Umbilical cord (tissue), 2 donors: ENCODE measurements around the gene RAPGEF6. TPM values are rescaled to one million over a fixed set of nuclear protein-coding genes. Genes with fewer than 3 reads are reported as not detected.
"Not testable (repeated sequence)": the region's sequence is repeated elsewhere in the genome, so short reads cannot be mapped to it uniquely, and the experiment has no call there.

Experiments used
- DNase-seq: peaks from one replicate; pipeline ENCODE4 v3.0.0-alpha.2; 2015; ENCODE audit warnings: low spot score
- total RNA-seq: library from RNA; depleted of rRNA; stranded (reverse); fragments of >200 nt; gene quantifications from one replicate; pipeline ENCODE4 v1.2.3, GENCODE V29; 2014; ENCODE audit warnings: low replicate concordance; ENCODE audit not compliant: insufficient read depth

Gene RAPGEF6
- total RNA-seq, 1 donor from 2014 or later: 45.7 TPM

DNA sequence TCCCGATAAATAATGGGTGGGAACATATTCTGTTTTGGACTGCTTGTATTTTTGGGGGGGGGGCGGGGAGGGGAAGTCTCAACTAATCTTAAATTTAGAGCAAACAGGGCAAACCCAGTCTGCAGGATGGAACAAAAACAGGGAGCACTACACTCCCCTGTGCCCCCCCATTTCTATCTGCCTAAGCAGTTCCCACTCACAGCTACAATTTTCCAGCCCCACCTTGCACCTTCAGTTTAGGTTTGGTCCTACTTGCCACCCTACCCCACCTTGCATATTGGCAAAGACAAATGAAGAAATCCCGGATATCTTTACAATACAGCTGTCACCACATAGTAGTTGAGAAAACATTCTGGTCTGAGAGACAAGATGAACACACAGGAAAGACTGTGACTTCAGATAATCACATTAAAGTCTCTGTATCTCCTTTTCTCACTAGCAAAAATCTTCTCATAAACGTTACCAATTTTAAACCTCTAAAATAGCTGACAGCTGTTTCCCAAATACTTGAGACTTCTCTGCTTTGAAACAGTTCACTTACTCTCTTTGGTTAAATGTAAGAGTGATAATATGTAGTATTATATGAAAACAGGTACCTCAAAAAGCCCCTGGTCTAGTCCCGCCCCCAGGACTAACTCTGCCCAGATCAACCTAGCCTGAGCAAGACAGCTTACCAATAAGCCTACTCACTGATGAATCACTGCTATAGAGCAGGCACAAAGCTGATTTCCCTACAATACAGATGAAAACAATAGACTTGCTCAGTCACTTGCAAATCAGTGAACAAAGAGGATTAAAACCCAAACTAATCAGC is 5.2 kb upstream of the RAPGEF6 start:
- no peak for DNase-seq

DNA sequence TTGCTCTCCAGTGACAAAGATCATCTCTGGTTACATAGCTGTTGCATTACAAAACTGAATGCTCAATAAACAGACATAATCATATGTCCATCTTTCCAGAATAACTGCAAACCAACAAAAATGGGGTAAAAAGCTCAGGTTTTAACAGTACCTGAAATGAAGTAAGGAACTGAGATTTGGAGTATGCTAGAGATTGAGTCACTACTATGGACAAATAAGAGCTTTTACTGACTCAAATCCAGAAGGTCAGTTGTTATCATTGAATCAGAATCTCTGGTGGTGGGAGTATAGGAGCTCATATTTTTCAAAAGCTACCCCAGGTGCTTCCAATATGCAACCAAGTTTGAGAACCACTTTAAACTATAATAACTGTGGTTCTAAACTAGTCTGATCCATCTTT is 4.1 kb upstream of the RAPGEF6 start:
- DNase-seq: no peak

DNA sequence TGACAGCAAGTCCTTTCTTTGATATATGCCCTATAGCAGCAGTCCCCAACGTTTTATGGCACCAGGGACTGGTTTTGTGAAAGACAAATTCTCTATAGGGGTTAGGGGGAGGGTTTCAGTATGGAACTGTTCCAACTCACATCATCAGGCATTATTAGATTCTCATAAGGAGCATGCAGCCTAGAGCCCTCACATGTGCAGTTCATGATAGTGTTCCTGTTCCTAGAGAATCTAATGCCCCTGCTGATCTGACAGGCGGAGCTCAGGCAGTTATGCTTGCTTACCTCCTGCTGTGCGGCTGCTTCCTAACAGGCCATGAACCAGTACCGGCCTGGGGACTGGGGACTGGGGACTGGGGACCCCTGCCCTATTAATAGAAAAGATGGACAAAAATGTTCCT is 2.7 kb upstream of the RAPGEF6 start:
- no peak for DNase-seq

DNA sequence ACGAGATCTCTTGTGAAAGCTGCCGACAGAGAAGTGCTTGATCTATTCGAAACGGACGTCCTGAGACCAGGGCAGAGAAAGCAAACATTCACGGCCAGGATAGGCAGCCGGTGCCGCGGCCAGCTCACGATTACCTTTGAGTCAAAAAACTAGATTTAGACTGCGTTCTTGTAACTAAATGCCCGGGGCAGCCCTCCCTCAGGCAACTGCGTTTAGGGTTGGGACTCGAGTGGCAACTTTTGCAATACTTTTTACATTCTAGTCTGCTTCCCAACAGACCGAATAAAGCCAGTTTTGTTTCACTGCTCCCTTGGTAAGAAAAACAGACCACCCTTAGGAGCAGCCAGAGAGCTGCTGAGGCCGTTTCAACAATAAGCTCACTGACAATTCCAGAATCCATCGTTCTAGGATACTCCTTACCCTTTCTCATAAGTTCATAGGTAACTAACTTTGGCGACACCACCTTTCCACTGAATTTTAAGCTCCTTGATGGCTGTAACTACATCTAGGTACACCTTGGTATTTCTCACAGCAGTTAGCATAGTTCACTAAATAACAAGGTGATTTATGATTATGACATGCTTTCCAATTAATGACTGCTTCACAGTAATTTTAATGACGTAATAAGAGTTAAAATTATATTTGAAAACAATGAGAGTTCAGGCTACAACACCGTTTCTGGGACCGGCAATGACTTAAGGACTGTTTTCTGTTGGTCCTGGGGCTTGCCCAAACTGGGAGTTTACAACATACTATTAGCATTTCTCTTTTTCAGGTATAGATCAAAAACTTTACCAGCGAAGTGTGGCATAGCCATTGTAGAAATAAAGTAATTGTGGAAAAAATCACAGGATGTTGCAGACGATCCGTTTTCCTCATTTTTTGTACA is 899 bp upstream of the RAPGEF6 start:
- DNase-seq: peak; percentile 41

DNA sequence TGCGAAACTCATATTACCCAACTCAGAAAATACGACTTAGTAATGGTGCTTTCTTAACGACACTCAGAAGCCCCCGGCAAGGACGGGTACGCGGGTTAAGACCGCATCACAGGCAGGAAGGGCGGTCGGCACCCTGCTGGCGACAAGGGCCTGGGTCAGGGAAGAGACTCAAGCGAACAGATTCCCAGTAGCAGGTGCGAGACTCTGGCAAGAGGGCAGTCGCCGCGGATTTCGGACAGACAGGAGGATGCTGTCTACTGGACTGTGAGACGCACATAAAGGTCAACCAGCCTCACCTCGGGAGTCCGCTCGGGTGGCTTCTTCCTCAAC is 398 bp downstream of the RAPGEF6 start:
- no peak for DNase-seq

DNA sequence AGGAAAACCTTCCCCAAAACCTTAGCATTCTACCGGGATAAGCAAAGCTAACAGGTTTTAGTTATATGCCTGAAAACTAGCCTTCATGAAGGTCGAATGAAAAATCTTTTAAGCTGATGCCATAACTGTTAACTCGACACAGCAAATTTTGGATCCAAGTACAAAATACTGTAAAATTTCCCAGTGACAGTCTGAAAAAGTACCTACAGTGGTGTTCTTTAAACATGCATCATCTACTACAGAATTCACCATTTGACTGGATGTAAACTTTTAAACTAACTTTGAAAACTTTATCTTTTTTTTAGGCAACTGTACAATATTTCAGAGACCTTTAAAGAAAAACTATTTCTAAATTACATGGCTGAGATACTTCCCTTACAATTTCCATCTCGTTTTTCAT is 791 bp downstream of the RAPGEF6 start:
- DNase-seq: no peak

DNA sequence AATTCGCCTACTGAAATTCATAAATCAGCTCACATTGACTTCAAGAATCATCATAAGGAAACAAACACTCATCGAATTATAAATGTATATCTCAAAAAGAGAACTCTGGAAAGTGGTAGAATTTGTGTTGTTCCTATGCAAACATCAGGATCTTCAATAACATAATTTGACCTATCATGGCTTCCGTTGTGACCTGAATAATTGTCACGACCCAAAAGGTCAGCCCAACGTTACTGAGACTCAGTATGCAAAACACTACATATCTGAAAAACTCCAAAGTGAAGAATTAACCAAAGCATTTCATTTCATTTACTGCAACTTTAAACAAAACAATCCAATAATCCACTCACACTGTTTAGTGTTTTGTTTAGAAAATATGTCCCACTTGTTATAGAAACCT is 1.2 kb downstream of the RAPGEF6 start:
- no peak for DNase-seq

DNA sequence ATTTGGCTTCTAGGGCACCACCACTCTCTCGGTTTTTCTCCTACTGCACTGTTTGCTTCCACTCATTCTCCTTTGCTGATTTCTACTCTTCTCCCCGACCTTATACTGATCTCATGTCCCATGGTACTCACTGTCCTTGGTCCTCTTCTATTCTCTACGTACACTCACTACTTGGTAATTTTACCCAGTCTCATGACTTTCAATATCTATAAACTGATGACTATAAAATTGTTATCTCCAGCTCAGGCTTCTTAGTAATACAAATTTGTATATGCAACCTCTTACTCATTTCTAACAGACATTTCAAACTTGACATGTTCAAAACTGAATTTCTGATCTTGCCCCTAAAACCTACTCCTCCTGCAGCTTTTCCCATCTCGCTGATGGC is 4.1 kb downstream of the RAPGEF6 start:
- DNase-seq: no peak

DNA sequence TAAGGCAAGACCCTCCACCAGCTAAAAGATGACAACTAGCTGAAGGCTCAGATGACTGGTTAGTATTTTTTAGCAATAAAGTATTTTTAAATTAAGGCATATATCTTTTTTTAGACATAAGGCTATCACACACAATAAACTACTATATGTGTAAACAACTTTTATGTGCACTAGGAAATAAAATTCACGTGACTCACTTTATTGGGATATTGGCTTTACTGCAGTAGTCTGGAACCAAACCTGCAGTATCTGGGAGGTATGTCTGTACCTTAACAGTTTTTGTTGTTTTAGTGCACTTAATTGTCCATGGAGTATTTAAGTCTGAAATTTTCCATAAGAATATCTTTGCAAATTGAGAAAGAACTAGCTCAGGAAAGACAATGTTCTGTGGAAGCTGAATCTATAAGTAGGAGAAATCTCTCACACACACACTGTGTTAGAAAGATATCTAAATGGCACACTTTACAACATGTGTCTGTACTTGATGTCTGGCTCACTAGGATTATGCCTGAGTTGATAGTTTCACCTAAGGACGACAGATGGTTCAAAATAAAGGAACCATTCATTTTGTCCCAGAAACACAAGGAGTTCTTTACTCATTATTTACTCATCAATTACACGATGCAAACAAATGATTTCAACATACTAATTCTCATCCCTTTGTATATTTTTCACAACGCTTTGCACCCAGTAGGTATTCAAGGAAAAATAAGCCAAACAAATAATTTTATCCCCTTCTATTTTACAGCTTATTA is 4.6 kb downstream of the RAPGEF6 start:
- DNase-seq: no peak

DNA sequence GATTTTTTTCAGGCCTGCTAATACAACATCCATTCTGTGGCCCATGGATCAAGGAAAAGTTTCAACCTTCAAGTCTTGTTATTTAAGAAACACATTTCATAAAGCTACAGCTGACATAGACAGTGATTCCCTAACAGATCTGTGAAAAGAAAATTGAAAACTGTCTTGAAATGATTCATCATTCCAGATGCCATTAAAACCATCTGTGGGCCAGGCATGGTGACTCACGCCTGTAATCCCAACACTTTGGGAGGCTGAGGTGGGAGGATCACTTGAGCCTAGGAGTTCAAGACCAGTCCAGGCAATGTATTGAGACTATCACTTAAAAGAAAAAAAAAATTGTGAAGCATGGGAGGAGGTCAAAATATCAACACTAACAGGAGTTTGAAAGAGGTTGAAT is 6.0 kb downstream of the RAPGEF6 start:
- no peak for DNase-seq

DNA sequence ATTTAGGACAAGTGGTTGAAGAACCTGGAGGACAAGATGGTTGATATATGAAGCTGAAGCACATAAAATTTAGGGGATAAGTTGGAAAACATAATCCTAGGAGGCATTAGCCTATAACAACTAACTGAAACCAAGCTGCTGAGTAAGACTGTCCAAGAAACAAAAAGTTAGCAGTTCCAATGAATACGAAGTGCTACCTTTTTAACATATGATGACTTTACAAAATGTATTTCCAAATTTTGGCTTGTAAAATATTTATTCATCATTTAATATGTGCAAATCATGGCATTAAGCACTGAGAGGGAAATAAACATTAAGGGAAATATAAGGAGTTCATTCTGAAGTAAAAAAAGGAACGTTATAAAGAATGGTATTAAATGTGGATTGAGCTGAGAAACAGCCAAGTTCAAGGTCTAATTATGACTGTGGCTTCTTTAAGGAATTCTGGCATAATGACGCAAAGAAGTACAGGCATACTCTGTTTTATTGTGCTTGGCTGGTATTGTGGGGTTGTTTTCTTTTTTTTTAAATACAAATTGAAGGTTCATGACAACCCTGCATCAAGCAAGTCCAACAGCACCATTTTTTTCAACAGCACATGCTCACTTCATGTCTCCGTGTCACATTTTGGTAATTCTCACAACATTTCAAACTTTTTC is 7.7 kb downstream of the RAPGEF6 start:
- no peak for DNase-seq

DNA sequence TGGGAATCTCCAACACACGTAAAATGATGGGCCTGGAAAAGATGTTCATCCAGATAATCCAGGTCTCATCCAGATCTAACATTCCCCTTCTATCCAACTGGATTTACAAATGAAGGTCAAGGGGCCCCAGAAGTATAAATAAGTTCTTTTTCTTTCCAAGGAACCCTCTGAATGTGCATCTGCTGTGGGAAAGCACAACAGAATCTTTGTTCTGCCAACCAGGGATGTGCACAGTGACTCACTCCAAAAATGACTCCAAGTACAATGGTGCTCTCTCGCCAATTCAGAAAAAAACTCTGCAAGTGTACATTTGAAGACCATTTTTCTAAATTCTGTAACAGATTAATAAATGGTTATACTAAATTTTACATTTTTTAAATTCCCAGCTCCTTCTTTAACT is 12.4 kb downstream of the RAPGEF6 start:
- DNase-seq: no peak

DNA sequence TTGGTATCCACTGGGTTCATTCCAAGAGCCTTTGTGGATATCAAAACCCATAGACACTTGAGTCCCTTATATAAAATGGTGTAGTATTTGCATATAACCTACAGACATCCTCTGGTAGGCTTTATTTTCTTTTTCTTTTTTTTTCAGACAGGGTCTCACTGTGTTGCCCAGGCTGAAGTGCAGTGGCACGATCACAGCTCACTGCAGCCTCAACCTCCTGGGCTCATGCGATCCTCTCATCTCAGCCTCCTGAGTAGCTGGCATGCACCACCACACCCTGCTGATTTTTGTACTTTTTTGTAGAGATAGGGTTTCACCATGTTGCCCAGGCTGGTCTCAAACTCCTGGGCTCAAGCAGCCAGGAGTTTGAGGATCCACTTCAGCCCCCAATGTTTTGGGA is 13.9 kb downstream of the RAPGEF6 start:
- not testable (repeated sequence) for DNase-seq

DNA sequence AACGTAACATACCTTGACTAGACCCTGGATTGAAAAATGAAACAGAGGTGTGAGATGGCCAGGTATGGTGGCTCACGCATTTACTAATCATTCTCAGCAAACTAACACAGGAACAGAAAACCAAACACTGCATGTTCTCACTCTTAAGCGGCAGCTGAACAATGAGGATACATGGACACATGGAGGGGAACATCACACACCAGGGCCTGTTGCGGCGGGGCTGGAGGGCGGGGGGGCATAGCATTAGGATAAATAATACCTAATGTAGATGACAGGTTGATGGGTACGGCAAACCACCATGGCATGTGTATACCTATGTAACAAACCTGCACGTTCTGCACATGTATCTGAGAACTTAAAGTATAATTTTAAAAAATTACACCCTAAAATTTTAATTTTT is 15.9 kb downstream of the RAPGEF6 start:
- DNase-seq: no peak

DNA sequence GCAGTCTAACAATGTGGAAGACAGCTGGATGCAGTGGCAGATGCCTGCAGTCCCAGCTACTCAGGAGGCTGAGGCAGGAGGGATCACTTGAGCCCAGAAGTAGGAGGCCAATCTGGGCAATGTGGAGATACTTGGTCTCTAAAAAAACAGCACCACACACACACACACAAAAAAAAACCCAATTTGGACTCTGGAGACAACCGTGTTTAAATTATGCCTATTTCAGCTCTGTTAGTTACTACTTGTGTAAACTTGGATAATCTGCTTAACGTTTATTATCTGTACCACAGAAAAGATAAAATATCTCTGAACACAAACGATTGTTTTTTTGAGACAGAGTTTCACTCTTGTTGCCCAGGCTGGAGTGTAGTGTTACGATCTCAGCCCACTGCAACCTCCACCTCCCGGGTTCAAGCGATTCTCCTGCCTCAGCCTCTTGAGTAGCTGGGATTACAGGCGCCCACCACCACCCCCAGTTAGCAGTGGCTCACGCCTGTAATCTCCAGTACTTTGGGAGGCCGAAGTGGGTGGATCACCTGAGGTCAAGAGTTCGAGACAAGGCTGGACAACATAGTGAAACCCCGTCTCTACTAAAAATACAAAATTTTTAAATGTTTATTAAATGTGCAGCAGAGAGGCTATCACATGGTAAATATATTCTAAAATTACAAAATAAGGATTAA is 17.7 kb downstream of the RAPGEF6 start:
- DNase-seq: no peak

DNA sequence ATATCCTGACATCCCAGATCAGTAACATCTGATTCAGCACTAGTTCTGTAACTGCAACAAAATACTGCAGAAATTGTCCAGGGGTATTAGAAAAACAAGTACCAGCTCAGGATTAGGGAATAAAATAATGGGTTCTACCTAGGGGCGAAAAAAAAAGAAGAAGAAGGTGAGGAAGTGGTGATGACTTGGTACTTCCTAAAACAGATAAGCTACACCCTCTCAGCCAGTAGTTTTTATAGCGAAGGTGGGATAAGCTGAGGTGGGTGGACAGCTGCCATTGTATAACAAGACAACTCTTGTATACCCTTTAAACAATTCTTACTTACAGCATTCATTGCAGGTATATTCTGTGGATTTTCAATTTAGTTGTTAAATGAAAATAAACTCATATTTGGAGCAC is 19.1 kb downstream of the RAPGEF6 start:
- no peak for DNase-seq

DNA sequence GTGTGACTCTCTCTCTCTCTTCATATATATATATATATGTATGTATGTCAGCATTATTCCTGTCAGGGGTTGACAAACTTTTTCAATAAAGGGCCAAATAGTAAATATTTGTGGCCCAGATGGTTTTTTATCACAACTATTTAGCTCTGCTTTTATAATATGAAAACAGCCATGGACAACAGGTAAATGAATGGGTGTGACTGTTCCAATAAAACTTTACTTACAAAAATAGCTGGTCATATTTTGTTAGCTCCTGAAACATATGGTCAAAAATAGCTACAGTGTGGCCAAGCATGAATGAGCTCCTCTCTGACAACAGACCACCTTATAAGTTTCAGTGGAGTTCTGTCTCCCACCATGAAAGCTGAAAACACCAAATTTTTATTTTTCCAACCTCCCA is 21.6 kb downstream of the RAPGEF6 start:
- DNase-seq: no peak

DNA sequence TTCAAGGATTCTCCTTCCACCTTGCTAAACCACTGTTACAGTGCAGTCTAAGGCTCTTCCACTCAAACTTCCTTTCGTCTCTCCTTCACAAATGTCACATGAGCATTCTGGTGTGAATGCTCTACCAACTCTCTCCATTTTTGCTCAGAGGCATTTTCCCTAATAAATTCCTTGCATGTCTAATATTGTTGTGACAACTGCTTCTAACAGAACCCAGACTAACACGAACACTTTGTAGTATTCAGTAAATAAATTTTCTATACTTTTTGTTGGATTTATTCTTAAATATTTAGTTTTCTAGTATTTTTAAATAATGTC is 24.0 kb downstream of the RAPGEF6 start:
- no peak for DNase-seq

DNA sequence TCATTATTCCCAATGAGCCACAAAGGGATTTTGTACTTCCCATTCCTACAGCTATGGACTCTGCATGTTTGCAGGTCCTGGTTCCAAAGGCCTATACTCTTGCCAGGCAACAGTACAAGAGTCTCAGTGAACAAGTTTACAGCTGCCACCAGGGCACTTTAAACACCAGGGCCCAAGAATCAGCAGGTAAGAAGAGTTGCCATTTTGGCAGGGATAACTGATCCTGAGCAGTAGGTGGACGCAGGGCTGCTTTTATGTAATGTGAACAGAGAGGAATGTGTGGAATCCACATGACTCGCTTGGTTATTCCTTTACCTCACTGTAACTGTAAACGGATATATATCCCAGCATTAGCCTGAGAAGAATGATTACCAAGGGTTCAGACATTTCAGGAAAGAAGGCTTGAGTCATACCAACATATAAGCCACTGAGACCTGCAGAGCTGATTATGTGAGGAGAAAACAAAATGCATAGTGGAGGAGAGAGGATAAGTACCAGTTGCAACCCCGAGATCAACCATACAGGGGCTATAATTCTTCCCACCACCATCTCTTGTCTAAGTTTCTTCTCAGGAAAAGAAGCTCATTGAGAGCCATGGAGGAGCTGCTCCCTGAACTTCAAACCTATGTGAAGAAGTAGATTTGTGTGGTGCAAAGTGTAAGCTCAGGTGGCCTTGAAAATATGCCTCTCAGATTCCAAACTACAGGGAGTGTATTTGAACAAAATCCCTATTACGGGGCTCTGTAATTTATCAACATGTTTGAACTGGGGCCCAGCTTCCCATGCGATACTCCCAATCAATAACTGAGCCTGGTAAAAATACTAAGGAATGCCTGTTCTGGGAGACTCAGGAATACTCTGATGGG is 24.6 kb downstream of the RAPGEF6 start:
- DNase-seq: peak; percentile 66

DNA sequence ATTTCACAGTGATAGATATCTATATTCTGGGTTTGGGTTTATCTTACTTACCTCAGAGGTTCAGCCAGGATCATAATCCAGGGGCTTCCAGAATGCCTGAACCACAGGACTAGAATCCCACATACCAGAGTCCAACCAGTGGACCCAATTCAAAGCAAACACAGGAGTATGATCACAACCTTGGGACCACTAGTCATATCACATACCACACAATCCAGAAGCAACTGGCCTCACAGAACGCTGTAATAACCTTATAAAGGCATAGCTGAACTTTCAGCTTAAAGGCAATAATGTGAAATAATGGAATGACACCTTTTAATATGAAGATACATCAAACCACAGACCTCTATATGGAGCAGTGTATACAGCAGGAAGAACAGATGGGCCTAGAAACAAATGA is 25.3 kb downstream of the RAPGEF6 start:
- no peak for DNase-seq
